ENCODE data around the gene AP4B1.

Gene AP4B1

DNA sequence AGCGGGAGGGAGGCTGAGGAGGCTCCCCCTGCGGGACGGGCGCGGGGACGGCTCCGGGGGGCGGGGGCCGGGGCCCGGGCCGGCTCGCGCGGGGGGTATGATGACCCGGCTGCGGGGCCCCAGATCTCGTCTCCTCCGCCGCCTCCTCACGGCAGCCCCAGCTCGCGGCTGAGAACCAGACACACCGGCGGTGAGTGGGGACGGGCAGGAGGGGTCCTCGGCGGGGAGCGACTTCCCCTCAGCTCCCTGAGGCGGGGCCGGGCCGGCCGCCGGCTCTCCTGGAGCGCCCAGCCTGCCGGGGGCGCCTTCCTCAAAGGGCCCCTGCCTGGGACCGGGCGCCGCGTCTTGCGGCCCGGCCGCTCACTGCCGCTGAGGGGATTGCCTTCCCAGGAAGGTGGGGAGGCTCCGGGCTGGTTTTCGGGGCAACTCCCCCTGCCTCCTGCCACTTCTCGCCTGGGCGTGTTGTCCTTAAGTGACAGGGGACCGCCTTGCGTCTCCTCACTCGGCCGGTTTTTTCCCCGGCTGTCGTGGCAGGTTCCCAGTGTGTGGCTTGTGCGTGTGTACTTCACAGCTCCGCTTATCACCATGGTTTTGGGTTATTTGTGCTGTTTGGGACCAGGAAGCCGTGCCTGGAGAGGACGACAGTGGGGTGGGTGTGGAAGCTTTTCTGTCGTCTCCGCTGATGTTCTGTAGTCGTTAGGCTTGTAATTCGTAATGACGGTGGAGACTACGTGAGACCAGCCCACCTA is 25.3 kb upstream of the AP4B1 start:
- no peaks in the 10 kb centered on the region for H3K36me3 ChIP-seq (replicated peaks; ENCODE audit: low read depth, low read length)
- H3K4me2 ChIP-seq (ENCODE audit: low read length), result peak overlapping the region; percentile 92
- H3K9me3 ChIP-seq (ENCODE audit: insufficient read depth, low read length), result no peaks in the 10 kb centered on the region
- H3K4me3 ChIP-seq (ENCODE audit: low read length), result peak overlapping the region; percentile 98
- H3K4me1 ChIP-seq (ENCODE audit: low read length), result peaks cover 20% of the 10 kb centered on the region
- peaks cover 55% of the 10 kb centered on the region for H3K79me2 ChIP-seq (ENCODE audit: low read length)
- H3K9ac ChIP-seq (ENCODE audit: low read length), result peak overlapping the region; percentile 77
- no peak overlapping the region for H2AFZ ChIP-seq (ENCODE audit: low read depth, low read length)
- TF ChIP-seq EZH2phosphoT487 (IDR thresholded peaks at IDR 0.05; ENCODE audit: low read depth), result no peak
- TF ChIP-seq, protein P1, sequence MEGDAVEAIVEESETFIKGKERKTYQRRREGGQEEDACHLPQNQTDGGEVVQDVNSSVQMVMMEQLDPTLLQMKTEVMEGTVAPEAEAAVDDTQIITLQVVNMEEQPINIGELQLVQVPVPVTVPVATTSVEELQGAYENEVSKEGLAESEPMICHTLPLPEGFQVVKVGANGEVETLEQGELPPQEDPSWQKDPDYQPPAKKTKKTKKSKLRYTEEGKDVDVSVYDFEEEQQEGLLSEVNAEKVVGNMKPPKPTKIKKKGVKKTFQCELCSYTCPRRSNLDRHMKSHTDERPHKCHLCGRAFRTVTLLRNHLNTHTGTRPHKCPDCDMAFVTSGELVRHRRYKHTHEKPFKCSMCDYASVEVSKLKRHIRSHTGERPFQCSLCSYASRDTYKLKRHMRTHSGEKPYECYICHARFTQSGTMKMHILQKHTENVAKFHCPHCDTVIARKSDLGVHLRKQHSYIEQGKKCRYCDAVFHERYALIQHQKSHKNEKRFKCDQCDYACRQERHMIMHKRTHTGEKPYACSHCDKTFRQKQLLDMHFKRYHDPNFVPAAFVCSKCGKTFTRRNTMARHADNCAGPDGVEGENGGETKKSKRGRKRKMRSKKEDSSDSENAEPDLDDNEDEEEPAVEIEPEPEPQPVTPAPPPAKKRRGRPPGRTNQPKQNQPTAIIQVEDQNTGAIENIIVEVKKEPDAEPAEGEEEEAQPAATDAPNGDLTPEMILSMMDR (IDR thresholded peaks at IDR 0.05; ENCODE audit: low read depth, low read length), result peak; percentile 27; the same call in 1 of the 2 replicates
- H3K27ac ChIP-seq (ENCODE audit: low read length), result peak overlapping the region; percentile 48
- H3K27me3 ChIP-seq (ENCODE audit: low read depth, low read length), result no peaks in the 10 kb centered on the region
- peaks cover 30% of the 10 kb centered on the region for H4K20me1 ChIP-seq (ENCODE audit: insufficient read depth, low read length)

DNA sequence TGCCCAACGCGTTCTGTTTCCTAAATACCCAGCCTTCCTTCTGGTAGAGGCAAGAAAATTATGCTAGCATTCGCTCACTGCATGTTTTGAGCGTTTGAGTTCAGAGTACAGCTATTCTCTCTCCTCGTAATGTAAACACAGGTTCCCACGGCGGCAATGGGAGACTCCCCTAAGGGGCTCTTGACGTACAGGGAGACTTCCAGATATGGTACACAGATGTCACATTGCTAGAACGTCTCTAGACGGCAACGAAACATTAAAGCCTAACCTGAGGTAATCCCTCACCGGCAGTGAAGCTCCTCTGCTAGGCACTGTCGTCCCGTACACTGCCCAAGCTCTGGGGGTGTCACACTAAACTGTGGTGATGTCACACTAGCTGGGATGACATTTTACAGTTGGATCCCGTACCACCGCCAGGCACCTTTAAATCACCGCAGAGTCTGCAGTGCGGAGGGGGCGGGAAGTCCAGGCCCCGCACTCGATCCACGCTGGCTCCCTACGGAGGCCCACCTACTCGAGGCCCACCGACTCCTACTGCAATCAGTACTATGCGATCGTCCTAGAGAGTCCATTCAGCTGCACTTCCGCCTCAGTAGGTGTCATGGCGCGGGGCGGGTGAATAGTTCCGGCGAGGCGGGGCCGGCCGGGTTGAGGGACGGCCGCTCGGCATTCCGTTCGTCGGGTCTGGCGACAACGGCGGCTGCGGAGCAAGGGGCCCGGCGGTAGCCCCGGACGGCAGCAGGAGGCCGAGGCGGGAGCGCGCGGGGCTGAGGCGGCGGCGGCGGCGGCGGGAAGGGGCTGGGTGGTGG is 24.5 kb upstream of the AP4B1 start, which contains the start of gene HIPK1:
Gene HIPK1 (plus strand): TSS at position 384 of the 809 bp plus-strand sequence.
- peaks cover 47% of the 10 kb centered on the region for H3K79me2 ChIP-seq (ENCODE audit: low read length)
- no peaks in the 10 kb centered on the region for H3K27me3 ChIP-seq (ENCODE audit: low read depth, low read length)
- peak within 1 kb of the TSS; percentile 84 for H2AFZ ChIP-seq (ENCODE audit: low read depth, low read length)
- H3K9ac ChIP-seq (ENCODE audit: low read length), result peak within 1 kb of the TSS; percentile 77
- TF ChIP-seq EZH2phosphoT487 (IDR thresholded peaks at IDR 0.05; ENCODE audit: low read depth), result no peak
- TF ChIP-seq, protein P1 (IDR thresholded peaks at IDR 0.05; ENCODE audit: low read depth, low read length), result no peak
- no peaks in the 10 kb centered on the region for H3K36me3 ChIP-seq (replicated peaks; ENCODE audit: low read depth, low read length)
- peak within 1 kb of the TSS; percentile 60 for H3K27ac ChIP-seq (ENCODE audit: low read length)
- H3K4me1 ChIP-seq (ENCODE audit: low read length), result peaks cover 20% of the 10 kb centered on the region
- H4K20me1 ChIP-seq (ENCODE audit: insufficient read depth, low read length), result peaks cover 30% of the 10 kb centered on the region
- H3K9me3 ChIP-seq (ENCODE audit: insufficient read depth, low read length), result no peaks in the 10 kb centered on the region
- peak within 1 kb of the TSS; percentile 97 for H3K4me2 ChIP-seq (ENCODE audit: low read length)
- peak within 1 kb of the TSS; percentile 98 for H3K4me3 ChIP-seq (ENCODE audit: low read length)

DNA sequence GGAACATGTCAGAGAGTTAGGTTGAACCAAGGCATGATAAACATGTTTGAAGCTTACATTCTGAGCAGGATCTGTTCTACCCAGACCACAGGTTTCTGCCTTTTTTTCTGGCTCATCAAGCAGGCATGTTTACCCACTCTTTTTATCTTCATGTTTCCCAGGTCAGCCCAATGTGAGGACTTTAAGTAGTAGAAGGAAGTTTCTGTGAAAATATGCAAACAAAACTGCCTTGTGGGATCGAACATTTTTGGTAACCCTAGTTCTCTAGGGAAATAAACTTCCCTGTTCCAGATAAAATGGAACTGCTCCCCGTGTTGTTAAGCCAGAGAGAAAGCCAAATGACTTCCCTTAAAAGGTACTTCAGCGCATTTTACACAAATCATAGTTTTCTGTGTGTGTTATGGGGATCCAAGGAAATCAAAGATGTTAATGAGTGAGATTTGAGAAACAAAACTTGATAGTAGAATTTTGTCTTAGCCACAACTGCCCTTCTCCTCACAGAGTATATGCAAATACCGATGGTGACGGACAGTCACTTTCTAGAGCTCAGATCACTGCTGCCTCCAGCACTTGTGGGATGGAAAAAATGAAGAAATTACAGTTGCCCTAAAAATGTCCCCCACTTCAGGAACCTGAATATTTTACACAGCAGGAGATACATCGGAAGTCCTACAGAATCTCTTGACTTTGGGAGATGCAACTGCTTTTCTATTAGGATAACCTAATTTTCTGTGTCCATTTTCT is 23.8 kb upstream of the AP4B1 start:
- Histone ChIP-seq H2AFZ (ENCODE audit: low read depth, low read length) (peak overlapping the region; percentile 84), H3K36me3 (replicated peaks; ENCODE audit: low read depth, low read length) (no peaks in the 10 kb centered on the region), H3K27me3 (ENCODE audit: low read depth, low read length) (no peaks in the 10 kb centered on the region), H3K4me1 (ENCODE audit: low read length) (peaks cover 23% of the 10 kb centered on the region), H3K79me2 (ENCODE audit: low read length) (peaks cover 40% of the 10 kb centered on the region), H3K4me3 (ENCODE audit: low read length) (peak overlapping the region; percentile 98), H3K4me2 (ENCODE audit: low read length) (peak overlapping the region; percentile 97), H3K9ac (ENCODE audit: low read length) (peak overlapping the region; percentile 77), H3K27ac (ENCODE audit: low read length) (peak overlapping the region; percentile 60), H4K20me1 (ENCODE audit: insufficient read depth, low read length) (peaks cover 23% of the 10 kb centered on the region), H3K9me3 (ENCODE audit: insufficient read depth, low read length) (no peaks in the 10 kb centered on the region)
- no peak for TF ChIP-seq EZH2phosphoT487 (IDR thresholded peaks at IDR 0.05; ENCODE audit: low read depth)
- TF ChIP-seq, protein P1 (IDR thresholded peaks at IDR 0.05; ENCODE audit: low read depth, low read length), result no peak

All from OCI-LY3 (cell line).